Fibroblast of upper back skin (primary cell): ENCODE data around the gene EME2.
"Not testable (repeated sequence)": the region's sequence is repeated elsewhere in the genome, so short reads cannot be mapped to it uniquely, and the experiment has no call there.

Experiments
- DNase-seq: peaks from one replicate; pipeline ENCODE4 v3.0.0-alpha.2; 2013

EME2 gene

DNA sequence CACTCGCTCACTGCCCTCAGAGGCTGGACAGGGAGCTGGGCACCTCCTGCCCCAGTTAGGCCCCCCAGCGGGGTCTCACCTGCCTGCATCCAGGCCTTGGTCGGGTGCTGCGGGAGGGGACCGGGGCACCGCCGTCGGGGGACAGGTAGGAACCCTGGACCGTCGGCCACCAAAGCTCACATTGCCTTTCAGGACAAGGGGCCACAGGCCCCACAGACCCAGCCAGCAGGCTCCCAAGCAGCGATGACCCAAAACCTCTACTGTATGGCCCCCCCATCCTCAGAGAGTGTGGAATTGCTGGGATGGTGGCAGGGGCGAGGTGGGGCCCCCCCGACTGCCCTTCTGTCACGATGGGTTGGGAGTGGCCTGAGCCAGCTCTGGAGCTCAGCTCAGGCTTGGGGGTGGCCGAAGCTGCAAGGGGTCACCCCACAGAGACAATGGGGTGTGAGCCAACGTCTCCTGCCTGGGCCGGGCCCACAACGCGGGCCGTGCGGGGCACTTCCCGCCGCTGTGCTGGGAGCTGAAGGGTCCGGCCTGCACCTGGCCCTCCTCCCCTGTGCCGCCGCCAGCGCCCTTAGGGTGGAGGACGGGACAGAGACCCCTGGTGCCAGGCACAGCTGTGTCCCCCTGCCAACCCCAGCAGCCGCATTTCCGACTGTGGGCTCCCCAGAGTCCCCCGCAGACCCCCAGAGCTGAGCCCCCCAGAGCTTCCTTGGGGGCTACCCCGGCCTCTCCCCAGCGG lies 20.4 kb downstream of the EME2 start:
- no peak for DNase-seq

DNA sequence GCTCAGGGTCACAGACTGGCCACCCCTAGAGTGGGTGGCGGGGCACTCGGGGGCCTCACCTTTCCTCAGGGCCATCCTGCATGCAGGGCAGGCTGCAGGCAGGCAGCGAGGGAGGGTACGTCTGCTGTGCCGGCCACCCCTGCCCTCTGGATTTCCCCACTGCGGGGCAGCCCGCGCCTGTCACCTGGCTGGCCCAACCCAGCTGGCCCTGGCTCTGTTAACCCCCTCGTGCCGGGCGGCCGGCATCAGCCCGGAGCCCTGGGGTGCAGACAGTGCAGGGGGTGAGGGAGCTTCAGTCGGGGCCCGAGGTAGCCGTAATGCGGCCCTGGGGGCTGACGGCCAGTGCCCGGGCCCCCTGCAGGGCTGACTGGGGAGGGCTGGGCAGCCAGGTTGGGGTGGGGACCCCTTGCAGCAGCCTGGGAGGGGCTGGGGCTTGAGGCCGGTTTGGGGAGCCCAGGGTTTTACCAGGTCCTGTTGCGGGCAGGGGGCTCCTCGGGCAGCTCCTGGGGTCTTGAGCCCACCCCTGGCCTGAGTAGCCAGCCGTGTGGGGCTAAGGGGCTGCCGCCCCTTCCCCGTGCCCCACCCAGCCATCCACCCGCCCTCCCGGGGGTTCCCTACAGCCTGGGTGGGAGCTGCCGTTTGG lies 21.1 kb downstream of the EME2 start, which contains the start of gene IGFALS:
Gene IGFALS (minus strand): TSS at position 128 of the 643 bp plus-strand sequence. CDS start 53 bp downstream, at position 75.
- DNase-seq = no peak

DNA sequence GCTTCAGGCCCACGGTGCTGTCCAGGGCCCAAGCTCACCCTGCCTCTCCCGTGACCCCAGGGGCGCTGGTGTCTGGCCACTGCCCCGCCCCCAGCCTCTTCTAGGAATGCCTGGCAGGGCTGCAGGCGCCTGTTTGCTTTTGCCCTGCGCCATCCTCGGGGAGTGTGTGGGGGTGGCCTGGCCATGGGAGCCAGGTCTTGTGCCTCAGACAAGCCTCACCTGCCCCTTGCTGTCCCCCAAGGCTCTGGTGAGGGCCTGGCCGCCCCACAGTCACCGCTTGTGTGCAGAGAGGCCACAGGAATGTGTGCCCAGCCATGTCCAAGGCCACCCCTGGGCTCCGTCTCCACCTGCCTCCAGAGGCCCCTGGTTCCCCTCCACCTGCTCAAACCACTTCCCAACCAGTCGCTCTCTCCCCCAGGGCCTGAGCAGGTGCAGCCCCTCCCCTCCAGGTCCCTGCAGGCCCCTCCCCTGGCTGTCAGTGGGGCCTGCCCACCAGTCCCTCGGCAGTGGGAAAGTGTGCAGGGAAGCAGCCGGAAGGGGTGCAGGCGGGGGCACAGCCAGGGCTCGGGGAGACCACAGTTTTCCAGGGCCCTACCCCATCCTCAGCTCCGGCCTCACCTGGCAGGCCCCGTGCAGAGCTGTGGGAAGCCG lies 21.7 kb downstream of the EME2 start:
- no peak for DNase-seq

DNA sequence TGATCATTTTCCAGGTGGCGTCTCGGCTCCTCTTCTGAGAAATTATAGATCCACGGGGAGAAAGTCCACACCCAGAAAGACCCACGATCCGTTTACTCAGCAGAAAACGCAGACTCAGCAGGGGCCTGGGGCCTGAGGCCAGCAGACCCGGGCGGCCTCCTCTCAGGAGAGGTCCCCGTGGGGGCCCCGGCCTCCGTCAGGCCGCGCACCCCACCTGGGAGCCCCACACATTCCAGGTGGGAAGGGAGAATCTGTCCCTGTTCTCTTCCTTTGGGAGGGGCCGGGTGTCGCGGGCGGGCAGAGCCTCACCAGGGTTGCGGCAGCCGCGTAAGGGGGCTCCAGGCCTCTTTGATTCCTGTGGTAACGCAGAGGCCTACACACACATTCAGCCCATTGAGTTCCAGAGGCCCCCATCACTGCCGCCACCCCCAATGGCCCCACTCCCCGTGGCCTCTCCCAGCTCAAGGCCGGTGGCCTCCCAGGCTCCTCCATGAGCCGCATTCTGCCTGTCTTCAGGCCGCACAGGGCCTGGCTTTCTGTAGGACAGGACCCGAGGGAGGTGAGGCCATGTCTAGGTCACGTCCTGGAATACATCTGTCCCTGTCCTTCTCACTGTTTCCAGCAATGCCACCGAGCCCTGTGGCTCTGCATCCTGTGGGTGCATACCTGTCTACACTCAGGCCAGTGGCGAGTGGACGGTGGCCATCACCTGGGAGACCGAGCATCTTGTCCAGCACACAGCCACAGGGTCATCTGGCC lies 22.5 kb downstream of the EME2 start:
- no peak for DNase-seq

DNA sequence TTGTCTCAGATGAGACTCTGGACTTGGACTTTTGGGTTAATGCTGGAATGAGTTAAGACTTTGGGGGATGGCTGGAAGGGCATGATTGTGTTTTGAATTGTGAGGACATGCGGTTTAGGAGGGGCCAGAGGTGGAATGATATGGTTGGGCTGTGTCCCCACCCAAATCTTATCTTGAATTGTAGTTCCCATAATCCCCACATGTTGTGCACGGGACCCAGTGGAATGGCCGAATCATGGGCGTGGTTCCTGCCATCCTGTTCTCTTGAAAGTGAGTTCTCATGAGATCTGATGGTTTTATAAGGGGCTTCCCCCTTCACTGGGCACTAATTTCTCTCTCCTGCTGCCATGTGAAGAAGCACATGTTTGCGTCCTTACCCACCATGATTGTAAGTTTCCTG lies 26.7 kb downstream of the EME2 start:
- not testable (repeated sequence) for DNase-seq

DNA sequence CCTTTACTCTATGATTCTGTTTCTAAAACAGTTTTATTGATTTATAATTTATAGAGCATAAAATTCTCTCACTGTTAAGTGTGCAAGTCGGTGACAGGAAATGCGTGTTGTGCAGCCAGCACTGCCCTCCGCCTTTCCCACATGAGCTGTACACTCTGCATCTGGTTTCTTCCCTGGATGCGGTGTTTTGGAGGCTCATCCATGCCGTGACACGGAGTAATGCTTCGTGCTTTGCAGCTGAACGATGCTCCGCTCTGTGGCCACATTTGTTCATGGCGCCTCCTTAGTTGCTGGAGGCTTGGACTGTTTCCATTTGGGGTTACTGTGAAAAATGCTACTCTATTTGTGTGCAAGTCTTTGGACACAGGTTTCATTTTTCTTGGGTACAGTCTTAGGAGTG lies 28.1 kb downstream of the EME2 start:
- DNase-seq = no peak

DNA sequence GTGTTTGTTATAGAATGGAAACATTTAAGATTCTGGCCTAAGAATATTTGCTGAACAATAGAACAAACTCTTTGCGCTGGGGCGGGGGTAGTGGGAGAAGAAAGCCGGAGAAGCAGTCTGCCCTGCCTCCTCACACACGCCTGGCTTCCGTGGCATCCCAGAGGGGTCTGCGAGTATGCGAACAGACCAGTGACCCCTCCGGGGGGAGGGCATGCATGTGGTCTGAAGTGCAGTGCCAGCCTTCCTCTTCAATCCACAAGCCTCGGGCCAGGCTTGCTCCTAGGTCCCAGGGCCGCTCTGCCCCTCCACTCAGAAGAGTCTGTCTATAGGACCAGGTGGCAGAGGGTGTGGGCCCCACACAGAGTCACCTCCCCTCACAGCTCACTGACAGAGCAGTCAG lies 35.0 kb downstream of the EME2 start:
- no peak for DNase-seq

DNA sequence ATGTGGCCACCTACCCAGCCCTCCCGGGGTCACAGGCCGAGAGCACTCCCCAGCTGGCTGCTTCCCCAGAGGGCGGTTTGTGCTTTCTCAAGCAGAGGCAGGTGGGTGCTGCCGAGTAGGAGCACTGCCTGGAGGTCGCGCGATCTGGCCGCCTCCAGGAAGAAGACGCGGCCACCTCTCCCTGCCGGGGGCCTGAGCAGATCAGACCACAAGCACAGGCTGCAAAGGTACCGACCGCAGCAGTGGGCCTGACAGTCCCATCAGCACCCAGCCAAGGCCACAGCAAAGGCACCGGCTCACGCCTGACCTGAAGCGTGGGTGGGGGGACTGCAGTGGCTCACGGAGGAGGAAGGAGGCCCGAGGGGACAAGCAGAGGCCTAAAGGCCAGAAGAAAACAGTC lies 36.1 kb downstream of the EME2 start:
- no peak for DNase-seq

DNA sequence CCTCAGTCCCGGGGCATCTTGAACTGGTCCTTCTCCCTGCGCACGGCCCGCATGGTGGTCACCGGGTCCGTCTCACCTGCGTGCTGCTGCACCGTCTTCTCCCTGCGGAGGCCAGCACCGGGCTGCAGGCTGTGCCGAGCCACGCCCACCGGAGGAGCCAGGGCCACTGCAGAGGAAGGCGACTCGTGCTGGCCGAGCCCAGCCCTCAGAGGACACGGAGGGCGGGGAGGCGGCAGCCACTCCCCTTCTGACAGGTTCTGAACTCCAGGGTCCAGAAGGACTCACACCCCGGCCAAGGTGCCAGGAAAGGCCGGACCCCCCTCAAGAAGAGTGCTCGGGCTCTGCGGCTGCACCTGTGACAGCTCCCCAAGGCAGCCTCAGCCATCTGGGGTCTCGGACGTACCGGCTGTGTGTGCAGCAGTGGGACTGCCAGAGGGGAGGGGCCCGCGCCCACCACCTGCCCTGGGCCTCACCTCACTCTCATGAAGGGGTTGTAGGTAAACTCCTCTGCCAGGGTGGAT lies 36.7 kb downstream of the EME2 start:
- no peak for DNase-seq

DNA sequence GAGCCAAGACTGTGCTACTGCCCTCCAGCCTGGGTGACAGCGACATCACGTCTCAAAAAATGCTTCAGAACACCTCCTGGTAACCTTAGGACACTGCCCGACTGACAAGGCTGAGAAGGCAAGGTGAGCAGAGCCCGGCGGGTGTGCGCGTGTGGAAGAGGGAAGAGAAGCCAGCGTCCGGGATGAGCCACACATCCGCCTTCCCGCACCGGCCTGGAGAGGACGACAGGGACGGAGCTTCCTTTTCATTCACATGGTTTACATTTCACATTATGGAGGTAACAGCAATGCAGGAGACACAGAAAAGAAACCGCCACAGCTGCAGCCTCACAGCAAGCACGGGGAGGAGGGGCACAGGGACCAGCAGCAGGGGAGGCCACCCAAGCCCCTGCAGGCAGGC lies 37.5 kb downstream of the EME2 start:
- no peak for DNase-seq

DNA sequence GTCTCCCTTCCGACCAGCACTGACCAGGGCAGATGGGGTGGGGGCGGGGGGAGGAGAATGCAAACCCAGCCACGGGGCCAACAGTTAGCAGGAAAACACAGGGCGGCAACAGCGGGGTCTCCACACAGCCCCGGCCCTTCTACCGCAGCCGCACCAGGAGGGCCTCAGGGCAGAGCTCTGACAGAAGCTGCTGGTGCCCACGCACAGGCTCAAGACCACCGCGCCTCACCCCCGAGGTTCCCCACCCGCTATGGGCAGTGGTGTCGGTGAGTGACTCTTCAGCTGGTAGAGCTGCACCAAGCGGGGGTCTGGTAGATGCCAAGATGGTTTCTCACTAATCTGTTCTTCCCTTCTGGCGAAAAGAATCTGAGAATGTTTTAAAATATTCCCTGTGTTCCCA lies 37.9 kb downstream of the EME2 start:
- no peak for DNase-seq

DNA sequence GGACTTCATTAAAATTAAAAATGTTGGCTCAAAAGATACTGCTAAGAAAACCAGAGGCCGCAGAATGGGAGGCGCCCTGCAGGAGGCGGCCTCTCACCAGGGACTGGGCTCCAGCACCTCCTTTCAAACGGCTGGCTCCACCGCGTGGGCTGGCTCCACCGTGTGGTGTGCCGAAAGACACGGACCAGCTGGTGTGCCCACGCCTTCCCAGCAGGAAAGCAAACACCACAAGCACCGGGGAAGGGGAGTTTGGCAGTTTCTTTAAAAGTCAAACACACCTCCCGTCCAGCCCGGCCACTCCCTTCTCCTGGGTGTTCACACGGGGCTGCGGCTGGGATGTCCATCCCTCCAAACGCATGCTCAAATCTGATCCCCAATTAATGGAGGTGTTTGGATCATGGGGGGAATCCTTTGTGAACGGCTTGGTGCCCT lies 40.1 kb downstream of the EME2 start:
- DNase-seq = peak; percentile 55

DNA sequence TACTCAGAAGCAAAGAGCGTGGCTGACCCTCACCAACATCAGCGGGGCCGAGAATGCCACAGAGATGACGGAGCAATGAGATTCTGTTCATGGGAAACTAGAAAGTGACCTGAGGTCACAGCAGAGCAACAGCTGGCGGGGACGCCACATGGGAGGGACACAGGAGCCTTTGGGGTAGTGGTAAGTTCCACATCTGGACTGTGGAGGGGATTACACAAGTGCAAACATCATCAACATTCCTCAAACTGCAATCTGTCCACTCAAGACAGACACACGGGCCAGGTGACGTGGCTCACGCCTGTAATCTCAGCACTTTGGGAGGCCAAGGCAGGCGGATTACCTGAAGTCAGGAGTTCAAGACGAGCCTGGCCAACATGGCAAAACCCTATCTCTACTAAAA lies 42.9 kb downstream of the EME2 start:
- no peak for DNase-seq

DNA sequence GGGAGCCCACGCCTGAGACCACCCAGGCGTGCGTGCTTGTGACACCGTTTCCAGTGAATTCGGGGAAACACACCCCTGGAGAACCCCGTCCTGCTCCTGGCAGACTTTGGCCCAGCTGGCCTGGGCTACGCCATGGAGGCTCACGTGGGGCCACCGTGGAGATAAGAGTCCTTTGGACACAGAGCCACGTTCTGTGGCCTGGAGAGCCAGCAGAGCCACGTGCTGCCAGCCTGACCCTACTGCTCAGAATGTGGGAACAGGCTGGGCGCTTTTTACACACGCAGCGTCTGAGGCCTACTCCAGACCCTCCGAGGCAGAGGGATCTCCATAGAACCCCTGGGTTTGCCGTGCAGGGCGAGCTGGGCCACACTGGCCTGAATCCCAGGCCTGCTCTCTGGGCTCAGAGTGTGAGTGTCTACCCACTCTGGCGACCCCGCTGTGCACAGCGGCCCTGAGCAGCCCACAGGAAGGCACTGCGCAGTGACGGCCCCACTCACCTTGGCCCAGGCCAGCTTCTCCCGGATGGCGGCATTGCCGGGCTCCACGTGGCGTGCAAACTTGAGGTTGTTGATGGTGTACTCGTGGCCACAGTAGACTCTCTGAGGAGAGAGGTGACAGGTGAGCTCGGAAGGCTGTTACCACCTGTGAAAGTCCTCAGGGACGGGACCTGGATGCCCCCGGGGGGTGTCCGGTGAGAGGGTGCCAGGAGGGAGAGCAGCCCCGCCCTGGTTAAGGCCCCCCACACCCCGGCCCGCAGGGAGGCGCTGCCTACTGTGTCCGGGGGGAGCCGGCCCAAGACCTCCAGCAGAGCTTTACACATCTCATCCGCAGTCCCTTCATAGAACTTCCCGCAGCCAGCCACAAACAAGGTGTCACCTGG lies 44.0 kb downstream of the EME2 start:
- no peak for DNase-seq

DNA sequence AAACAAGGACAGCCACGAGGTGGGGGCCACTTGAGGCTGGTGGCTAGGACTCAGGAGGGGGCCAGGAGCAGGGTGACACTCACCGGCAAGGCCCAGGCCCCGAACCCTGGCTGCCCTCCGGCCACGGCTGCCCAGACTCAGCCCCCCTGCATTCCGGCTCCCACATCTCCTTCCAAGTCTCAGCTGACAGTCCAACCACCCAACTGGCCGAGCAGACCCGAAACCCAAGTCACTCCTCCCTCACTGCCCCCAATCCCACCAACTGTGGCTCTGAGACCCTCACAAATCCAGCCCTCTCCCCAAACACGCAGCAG lies 44.6 kb downstream of the EME2 start:
- DNase-seq = no peak

DNA sequence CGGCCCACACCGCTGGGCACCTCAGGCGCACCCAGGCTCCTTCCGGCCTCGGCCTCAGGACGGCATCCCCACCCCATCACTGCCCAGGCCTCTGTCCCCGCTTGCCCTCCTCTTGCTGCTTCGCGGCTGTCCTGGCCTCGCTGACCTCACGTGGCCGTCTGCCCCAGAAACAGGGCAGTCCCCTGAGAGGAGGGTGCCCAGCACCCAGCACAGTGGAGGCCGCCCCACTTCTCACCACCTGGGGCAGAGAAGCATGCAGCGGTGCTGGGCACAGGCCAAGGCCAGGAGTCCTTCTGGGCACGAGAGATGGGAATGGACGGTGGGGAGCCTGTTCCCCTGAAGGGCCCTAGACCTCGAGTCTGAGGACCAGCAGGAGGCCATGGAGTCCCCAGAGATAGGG lies 45.1 kb downstream of the EME2 start:
- no peak for DNase-seq

DNA sequence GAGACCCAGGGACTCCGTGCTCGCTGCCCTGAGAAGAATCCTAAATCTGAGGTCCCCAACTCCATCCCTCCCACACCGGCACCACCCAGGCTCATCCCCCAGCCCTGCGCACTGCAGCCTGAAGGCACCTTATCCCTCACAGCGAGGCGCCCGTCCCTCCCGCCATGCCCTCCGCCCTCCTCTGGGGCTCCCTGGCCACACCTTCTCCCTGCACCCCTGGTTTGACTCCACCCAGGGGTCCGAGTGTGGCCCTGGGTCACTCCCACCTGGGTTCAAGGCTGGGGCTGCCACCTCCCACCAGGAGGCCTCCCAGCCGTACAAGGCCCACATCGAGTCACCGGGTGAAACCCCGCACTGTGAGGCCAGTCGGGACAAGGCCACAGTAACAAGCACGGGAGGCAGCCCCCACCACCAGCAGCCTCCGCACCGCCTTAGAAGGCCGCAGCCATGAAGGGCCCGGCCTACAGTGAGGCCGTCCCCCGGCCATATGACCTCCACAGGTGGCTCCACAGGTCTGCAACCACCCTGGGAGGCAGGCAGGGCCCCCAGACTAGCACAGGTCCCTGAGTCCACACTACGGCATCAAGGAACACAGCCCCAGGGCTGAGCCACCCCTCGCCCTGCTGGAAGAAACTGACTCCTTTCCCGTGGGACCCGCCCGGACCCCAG lies 45.7 kb downstream of the EME2 start:
- DNase-seq = no peak

DNA sequence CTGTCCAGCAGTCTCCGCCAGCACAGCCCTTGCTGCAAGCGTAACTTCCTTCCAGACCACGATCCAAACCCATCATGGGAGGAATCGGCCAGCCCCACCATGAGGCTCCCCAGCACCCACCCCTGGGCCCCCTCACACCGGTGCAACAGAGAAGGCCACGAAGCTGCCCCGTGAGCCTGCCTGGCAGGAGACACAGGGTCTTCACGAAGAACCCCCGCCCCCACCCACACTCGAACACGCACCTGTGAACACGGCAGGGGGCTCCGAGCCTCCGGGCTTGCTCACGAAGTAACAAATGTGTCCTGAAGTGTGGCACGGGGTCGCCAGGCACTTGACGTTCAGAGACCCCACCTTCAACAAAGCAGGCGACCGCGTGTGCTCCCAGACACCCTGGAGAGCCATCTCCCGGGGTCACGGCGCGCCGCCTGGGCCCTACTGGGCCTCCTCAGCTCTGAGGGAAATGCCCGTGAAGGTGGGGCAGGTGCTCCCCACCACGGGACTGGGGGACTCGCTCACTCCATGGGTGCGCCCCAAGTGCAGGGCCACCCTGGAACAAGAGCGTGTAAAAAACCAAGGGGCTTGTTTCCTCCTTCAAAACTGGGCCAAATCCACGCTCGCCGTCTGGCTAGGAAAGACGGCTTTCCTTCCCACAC lies 46.4 kb downstream of the EME2 start:
- no peak for DNase-seq

DNA sequence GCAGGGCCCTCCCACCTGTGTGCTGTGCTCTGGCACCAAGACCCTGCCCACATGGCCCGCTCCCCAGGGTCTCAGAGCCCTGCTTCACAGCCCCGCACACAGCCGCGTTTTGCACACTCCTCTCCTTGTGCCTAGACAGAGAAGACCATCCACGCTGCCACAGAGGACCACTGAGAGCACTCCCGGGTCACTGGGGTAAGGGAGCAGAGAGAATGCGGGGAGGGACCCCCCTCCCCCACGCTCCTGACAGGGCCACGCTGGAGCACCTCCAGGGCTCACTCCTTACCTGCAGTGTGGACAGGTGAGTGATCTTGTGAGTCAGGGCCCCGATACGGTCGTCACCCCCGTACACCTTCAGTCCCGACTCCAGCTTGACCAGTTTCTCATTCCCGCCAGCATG lies 47.0 kb downstream of the EME2 start:
- DNase-seq = no peak

DNA sequence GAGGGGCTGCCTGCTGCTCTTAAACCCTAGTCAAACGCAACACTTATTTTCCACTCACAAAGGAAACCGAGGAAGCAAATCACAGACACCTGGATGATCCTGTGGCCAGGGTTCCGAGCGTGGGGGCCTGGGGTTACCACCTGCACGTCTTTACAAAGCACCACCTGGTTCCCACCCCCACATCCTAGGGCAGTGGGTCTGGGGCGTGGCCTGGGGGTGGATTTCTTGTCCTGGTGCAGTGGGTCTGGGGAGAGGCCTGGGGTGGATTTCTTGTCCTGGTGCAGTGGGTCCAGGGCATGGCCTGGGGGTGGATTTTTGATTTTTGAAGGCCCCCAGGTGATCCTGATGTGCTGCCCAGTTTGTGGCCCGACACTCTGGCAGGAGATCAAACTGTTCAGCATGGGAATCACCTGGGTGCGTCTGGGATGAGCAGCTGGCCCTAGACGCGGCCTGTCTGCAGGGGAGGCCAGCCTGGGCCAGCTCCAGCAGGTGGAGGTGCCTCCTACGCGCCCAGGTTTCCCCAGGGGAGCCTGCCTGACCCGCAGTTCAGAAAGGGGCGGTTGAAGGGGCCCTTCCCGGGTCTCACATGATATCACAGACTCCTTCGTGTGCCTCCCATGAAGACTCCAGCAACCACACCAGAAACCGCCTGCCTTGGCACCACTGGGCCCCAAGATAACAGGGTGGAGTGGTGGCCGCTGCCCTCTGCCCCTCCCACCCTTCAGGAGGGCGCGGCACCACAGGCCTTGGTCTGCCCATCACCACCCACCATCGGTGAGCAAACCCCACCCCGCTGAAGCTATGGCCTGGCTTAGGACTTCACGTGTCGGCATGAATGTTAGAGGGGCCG lies 47.7 kb downstream of the EME2 start:
- DNase-seq = no peak
